Thyroid gland (tissue), 4 donors: ENCODE results near the gene FRMD8. TPM values are rescaled to one million over a fixed set of nuclear protein-coding genes. Genes with fewer than 3 reads are reported as not detected.
"Not testable (repeated sequence)": the region's sequence is repeated elsewhere in the genome, so short reads cannot be mapped to it uniquely, and the experiment has no call there.

Source experiments
- DNase-seq, 2 donors: peaks; one replicate each; pipeline ENCODE4 v3.0.0-alpha.2; 2019
- H3K27ac ChIP-seq, 3 donors: fragments of 200-600 bp; sonication (generic); 1 replicate in 2 of 3; 2 replicates in 1 of 3; pipeline ENCODE4 v1.5.1; 2016 to 2019; ENCODE audit warnings: mild to moderate bottlenecking in 1 of 3, moderate library complexity in 1 of 3
- H3K27me3 ChIP-seq: fragments of 200-600 bp; sonication (generic); one replicate; pipeline ENCODE4 v1.5.1; 2019
- H3K36me3 ChIP-seq, 2 donors: fragments of 200-600 bp; sonication (generic); one replicate each; pipeline ENCODE4 v1.5.1; 2016 to 2019
- H3K4me1 ChIP-seq, 2 donors: fragments of 200-600 bp; sonication (generic); one replicate each; pipeline ENCODE4 v1.5.1; 2017 to 2019
- H3K4me3 ChIP-seq, 3 donors: fragments of 200-600 bp; sonication (generic); replicated peaks in 1 of 3; 1 replicate in 2 of 3; 2 replicates in 1 of 3; pipeline ENCODE4 v1.5.1; 2016; ENCODE audit warnings: mild to moderate bottlenecking in 1 of 3
- H3K9me3 ChIP-seq: fragments of 200-600 bp; sonication (generic); one replicate; pipeline ENCODE4 v1.5.1; 2017
- POLR2A ChIP-seq, 2 donors: fragments of 450-650 bp; IDR thresholded peaks; one replicate each; pipeline ENCODE4 v1.6.1; 2017; ENCODE audit warnings: antibody characterized with exemption in 2 of 2, mild to moderate bottlenecking in 2 of 2, moderate library complexity in 1 of 2
- WGBS, 2 donors: methylation state at CpG; one replicate each; pipeline ENCODE4 v1.1.5; 2017; 5-methylcytosine and 5-hydroxymethylcytosine counted together
- intact Hi-C: fragments of 100-400 bp; cut with DNase I; formaldehyde crosslinking; loops from one replicate; pipeline ENCODE4 v1.15.1; 2023
- total RNA-seq, 4 donors: library from RNA; depleted of rRNA; stranded (reverse); fragments of >200 nt; gene quantifications; one replicate each; pipeline ENCODE4 v1.2.3, GENCODE V29; 2016
- TF ChIP-seq, protein P1 (sequence below), 6 experiments: fragments of 200-600 bp in 3 of 6; fragments of 450-650 bp in 3 of 6; sonication (generic) in 3 of 6; IDR thresholded peaks; one replicate each; pipeline ENCODE4 v1.5.1; 2016 to 2019; ENCODE audit warnings: antibody characterized with exemption in 6 of 6, mild to moderate bottlenecking in 2 of 6, inconsistent platforms in 1 of 6, moderate library complexity in 1 of 6

The FRMD8 gene
- total RNA-seq, 4 donors from 2014 or later: 22.5 to 44.9 (median 31.0) TPM

DNA sequence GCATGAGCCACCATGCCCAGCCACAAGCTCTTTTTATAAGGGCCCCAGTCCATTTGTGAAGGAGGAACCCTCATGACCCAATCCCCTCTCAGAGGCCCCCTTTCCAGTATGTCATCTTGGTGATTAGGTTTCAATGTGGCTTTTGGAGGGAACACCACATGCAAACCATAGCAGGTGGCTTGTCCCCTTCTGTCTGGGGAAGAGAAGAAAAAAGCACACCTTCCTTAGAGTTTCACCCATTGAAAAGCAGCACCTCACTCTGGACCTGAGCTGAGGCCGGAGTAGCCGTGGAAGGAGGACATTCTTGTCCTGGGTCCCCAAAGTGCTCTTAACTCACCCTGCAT lies 61.6 kb downstream of the FRMD8 start:
- TF ChIP-seq, protein P1, sequence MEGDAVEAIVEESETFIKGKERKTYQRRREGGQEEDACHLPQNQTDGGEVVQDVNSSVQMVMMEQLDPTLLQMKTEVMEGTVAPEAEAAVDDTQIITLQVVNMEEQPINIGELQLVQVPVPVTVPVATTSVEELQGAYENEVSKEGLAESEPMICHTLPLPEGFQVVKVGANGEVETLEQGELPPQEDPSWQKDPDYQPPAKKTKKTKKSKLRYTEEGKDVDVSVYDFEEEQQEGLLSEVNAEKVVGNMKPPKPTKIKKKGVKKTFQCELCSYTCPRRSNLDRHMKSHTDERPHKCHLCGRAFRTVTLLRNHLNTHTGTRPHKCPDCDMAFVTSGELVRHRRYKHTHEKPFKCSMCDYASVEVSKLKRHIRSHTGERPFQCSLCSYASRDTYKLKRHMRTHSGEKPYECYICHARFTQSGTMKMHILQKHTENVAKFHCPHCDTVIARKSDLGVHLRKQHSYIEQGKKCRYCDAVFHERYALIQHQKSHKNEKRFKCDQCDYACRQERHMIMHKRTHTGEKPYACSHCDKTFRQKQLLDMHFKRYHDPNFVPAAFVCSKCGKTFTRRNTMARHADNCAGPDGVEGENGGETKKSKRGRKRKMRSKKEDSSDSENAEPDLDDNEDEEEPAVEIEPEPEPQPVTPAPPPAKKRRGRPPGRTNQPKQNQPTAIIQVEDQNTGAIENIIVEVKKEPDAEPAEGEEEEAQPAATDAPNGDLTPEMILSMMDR (IDR thresholded peaks at IDR 0.05): no peak
- TF ChIP-seq POLR2A (IDR thresholded peaks at IDR 0.05): no peak
- no peak overlapping the region for H3K4me3 ChIP-seq
- H3K4me1 ChIP-seq: peaks cover 9 to 13% of the 10 kb centered on the region in 2 donors
- DNase-seq: no peak
- intact Hi-C loops: no loop called here
- no peaks in the 10 kb centered on the region for H3K9me3 ChIP-seq
- 92 to 100% methylated on average over 2 of the region's 2 CpGs for WGBS, 2 donors
- H3K27ac ChIP-seq: peak overlapping the region; percentile 10 to 54 (median 50)
- H3K36me3 ChIP-seq: peaks cover 8 to 10% of the 10 kb centered on the region in 2 donors
- H3K27me3 ChIP-seq: no peaks in the 10 kb centered on the region

DNA sequence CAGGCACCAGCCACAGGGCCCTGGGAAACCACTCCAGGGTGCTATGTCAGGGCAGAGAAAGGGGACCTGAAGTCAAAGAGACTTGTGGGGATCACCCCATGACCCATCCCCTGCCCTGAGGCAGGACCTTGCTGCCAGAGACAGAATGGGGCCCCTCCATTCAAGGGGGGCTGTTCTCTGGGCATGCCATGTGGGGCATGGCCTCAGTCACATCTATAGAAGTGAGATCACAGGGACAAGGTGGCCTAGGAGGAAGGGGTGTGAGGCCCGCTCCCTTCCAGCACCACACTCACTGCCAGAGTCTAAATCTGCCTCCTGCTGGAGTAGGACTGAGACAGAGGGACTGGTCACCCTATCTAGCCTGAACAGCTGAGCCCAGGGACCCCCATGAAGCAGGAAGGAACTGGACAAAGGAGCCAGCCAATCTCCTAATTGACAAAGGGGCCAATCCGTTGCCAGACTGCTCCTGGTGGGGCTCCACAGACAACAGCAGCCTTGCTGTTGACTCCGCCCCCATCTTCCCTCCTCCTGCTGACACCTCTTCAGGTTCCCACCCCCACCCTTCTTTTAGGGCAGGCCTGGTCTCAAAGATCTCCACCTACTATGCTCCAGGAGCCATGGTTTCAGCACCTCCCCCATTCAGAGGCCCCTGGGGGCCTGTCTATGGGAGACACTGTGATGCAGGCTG lies 62.1 kb downstream of the FRMD8 start:
- peak; percentile 78 to 80 for DNase-seq
- H3K4me3 ChIP-seq: no peak overlapping the region
- WGBS, 2 donors: 85 to 87% methylated on average over 3 of the region's 3 CpGs
- intact Hi-C loops: no loop called here
- H3K27me3 ChIP-seq: no peaks in the 10 kb centered on the region
- H3K36me3 ChIP-seq: peaks cover 5 to 7% of the 10 kb centered on the region in 2 donors
- no peaks in the 10 kb centered on the region for H3K9me3 ChIP-seq
- peaks cover 12 to 18% of the 10 kb centered on the region in 2 donors for H3K4me1 ChIP-seq
- H3K27ac ChIP-seq: peak overlapping the region; percentile 10 to 54 (median 50)
- TF ChIP-seq, protein P1 (IDR thresholded peaks at IDR 0.05): no peak
- TF ChIP-seq POLR2A (IDR thresholded peaks at IDR 0.05): no peak

DNA sequence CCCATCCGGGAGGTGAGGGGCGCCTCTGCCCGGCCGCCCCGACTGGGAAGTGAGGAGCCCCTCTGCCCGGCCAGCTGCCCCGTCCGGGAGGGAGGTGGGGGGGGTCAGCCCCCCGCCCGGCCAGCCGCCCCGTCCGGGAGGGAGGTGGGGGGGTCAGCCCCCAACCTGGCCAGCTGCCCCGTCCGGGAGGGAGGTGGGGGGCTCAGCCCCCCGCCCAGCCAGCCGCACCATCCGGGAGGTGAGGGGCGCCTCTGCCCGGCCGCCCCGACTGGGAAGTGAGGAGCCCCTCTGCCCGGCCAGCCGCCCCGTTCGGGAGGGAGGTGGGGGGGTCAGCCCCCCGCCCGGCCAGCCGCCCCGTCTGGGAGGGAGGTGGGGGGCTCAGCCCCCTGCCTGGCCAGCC lies 64.9 kb downstream of the FRMD8 start:
- H3K27ac ChIP-seq, H3K4me3 ChIP-seq, intact Hi-C loops, H3K27me3 ChIP-seq, H3K9me3 ChIP-seq, H3K36me3 ChIP-seq, DNase-seq: not testable (repeated sequence)
- no CpG with 5 or more reads among the region's 30 CpGs for WGBS, 2 donors
- peaks cover 22 to 36% of the 10 kb centered on the region in 2 donors for H3K4me1 ChIP-seq

DNA sequence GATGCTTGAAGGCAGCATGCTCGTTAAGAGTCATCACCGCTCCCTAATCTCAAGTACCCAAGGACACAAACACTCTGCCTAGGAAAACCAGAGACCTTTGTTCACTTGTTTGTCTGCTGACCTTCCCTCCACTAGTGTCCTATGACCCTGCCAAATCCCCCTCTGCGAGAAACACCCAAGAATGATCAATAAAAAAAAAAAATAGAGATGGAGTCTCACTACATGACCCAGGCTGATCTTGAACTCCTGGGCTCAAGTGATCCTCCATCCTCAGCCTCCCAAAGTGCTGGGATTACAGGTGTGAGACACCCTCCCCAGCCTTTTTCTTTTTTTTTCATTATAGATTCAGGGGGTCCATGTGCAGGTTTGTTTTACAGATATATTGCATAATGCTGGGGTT lies 65.8 kb downstream of the FRMD8 start:
- H3K9me3 ChIP-seq, H3K27me3 ChIP-seq, H3K36me3 ChIP-seq, H3K4me3 ChIP-seq, DNase-seq, intact Hi-C loops: not testable (repeated sequence)
- Histone ChIP-seq H3K27ac (peak overlapping the region; percentile 42 to 95 (median 93)), H3K4me1 (peaks cover 30 to 46% of the 10 kb centered on the region in 2 donors)
- 50 to 67% methylated on average over 1 to 2 of the region's 3 CpGs for WGBS, 2 donors

DNA sequence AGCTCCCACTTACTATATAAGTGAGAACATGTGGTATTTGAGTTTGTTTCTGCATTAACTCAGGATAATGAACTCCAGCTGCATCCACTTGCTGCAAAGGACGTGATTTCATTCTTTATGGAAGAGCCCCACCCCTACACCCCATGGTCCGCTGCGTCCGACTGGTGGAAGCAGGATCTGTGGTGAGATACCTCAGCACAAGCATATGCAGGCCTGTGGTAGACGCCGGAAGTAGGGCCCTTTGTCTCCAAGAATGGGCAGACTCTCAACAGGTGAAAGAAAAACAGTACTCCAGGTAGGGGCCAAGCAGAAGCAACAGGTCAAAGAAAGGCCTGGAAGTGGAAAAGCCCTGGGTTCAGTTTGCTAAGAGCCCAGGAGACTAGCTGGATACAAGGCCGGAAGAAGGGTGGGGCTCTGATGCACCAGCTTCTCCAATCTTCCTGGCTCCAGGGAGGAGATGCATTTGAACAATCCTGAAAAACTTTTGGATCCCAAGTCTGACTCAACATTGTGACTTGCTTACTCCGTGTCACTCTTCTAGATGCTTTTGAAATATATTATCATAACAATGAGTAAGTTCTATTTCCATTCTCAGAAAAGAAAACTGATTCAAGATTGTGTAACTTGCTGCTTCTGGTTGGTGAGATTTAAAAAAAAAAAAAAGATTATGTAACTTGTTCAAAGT lies 66.5 kb downstream of the FRMD8 start:
- TF ChIP-seq POLR2A (IDR thresholded peaks at IDR 0.05): no peak
- TF ChIP-seq, protein P1 (IDR thresholded peaks at IDR 0.05): no peak
- DNase-seq: peak; percentile 49 to 56
- Histone ChIP-seq H3K9me3 (no peaks in the 10 kb centered on the region), H3K27me3 (no peaks in the 10 kb centered on the region), H3K36me3 (no peaks in the 10 kb centered on the region), H3K4me3 (no peak overlapping the region), H3K27ac (peak overlapping the region; percentile 42 to 95 (median 93)), H3K4me1 (peaks cover 32 to 48% of the 10 kb centered on the region in 2 donors)
- 34 to 52% methylated on average over 8 of the region's 8 CpGs for WGBS, 2 donors
- intact Hi-C loops: no loop called here

DNA sequence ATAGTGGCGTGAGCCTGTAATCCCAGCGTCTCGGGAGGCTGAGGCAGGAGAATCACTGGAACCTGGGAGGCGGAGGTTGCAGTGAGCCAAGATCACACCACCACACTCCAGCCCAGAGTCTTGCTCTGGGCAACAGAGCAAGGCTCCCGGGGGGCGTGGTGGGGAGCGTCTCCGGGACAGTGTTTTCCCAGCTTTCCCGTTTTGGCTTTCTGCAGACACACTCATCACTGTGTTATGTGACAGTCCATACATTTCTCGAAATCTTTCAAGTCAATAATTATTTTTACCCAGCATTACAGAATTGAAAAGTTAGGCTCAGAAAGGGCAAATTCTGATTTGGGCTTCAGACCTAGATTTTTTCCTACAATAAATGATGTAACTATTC lies 67.9 kb downstream of the FRMD8 start:
- TF ChIP-seq POLR2A (IDR thresholded peaks at IDR 0.05): no peak
- TF ChIP-seq, protein P1 (IDR thresholded peaks at IDR 0.05): no peak
- no peak for DNase-seq

More for the DNA sequence above, 67.9 kb downstream of the FRMD8 start:
- no peaks in the 10 kb centered on the region for H3K27me3 ChIP-seq
- H3K9me3 ChIP-seq: no peaks in the 10 kb centered on the region
- peak overlapping the region in 1 of 3 donors; percentile 47 for H3K4me3 ChIP-seq
- no peaks in the 10 kb centered on the region for H3K36me3 ChIP-seq
- intact Hi-C loops: no loop called here
- H3K27ac ChIP-seq: peak overlapping the region; percentile 86 to 95 (median 93)
- peaks cover 32 to 48% of the 10 kb centered on the region in 2 donors for H3K4me1 ChIP-seq
- WGBS, 2 donors: 70 to 85% methylated on average over 10 of the region's 10 CpGs
